ENCODE results near the gene PWP2. TPM values are rescaled to one million over a fixed set of nuclear protein-coding genes. Genes with fewer than 3 reads are reported as not detected.
A peak's percentile ranks its signal among the peaks of the same experiment; 100 is the strongest.

Gene PWP2
- total and polyA plus RNA-seq, 2 donors from 2014 or later = 0.84 to 8.1 TPM

GRCh38 chr21:44064852-44065403 lies 42.3 kb upstream of the PWP2 start:
- no peak overlapping the region for H3K27ac ChIP-seq (ENCODE audit: low read depth in 2 of 2, low read length in 2 of 2)
- TF ChIP-seq CTCF (IDR thresholded peaks at IDR 0.05; ENCODE audit: borderline replicate concordance, extremely low read depth, insufficient read depth) = no peak
- intact Hi-C loops (cut with DNase I) = no loop called here
- H3K9ac ChIP-seq (ENCODE audit: low read length in 3 of 3) = no peak overlapping the region
- FAIRE-seq (no peak), DNase-seq (no peak)
- no peak overlapping the region for H3K4me3 ChIP-seq (ENCODE audit: low read length in 3 of 3)
- no peaks in the 10 kb centered on the region for H3K9me3 ChIP-seq (ENCODE audit: control insufficient read depth in 2 of 3, insufficient read depth in 1 of 3, low read length in 3 of 3)
- no peaks in the 10 kb centered on the region for H3K27me3 ChIP-seq (ENCODE audit: control insufficient read depth, insufficient read depth, low read length)
- peaks cover 0 to 5% (median 0%) of the 10 kb centered on the region in 3 donors for H3K4me1 ChIP-seq (ENCODE audit: control insufficient read depth in 2 of 3, insufficient read depth in 2 of 3, low read depth in 1 of 3, low read length in 3 of 3)
- H3K36me3 ChIP-seq (ENCODE audit: control insufficient read depth in 2 of 3, insufficient read depth in 3 of 3, low read length in 3 of 3) = peaks cover 2 to 24% (median 17%) of the 10 kb centered on the region in 3 donors

GRCh38 chr21:44065428-44065827 lies 41.8 kb upstream of the PWP2 start:
- no peak for TF ChIP-seq CTCF (IDR thresholded peaks at IDR 0.05; ENCODE audit: borderline replicate concordance, extremely low read depth, insufficient read depth)
- DNase-seq (no peak), FAIRE-seq (no peak)
- Histone ChIP-seq H3K9ac (ENCODE audit: low read length in 3 of 3) (no peak overlapping the region), H3K27ac (ENCODE audit: low read depth in 2 of 2, low read length in 2 of 2) (peak overlapping the region in 1 of 2 donors; percentile 16), H3K27me3 (ENCODE audit: control insufficient read depth, insufficient read depth, low read length) (no peaks in the 10 kb centered on the region), H3K9me3 (ENCODE audit: control insufficient read depth in 2 of 3, insufficient read depth in 1 of 3, low read length in 3 of 3) (no peaks in the 10 kb centered on the region), H3K4me3 (ENCODE audit: low read length in 3 of 3) (no peak overlapping the region), H3K4me1 (ENCODE audit: control insufficient read depth in 2 of 3, insufficient read depth in 2 of 3, low read depth in 1 of 3, low read length in 3 of 3) (peaks cover 0 to 5% (median 0%) of the 10 kb centered on the region in 3 donors), H3K36me3 (ENCODE audit: control insufficient read depth in 2 of 3, insufficient read depth in 3 of 3, low read length in 3 of 3) (peaks cover 2 to 24% (median 17%) of the 10 kb centered on the region in 3 donors)
- intact Hi-C loops (cut with DNase I) = no loop called here

GRCh38 chr21:44066116-44066515 lies 41.1 kb upstream of the PWP2 start:
- H3K36me3 ChIP-seq (ENCODE audit: control insufficient read depth in 2 of 3, insufficient read depth in 3 of 3, low read length in 3 of 3) = peaks cover 2 to 24% (median 20%) of the 10 kb centered on the region in 3 donors
- no peak for FAIRE-seq

More at GRCh38 chr21:44066116-44066515, 41.1 kb upstream of the PWP2 start:
- Histone ChIP-seq H3K4me1 (ENCODE audit: control insufficient read depth in 2 of 3, insufficient read depth in 2 of 3, low read depth in 1 of 3, low read length in 3 of 3) (peaks cover 0 to 5% (median 0%) of the 10 kb centered on the region in 3 donors), H3K9ac (ENCODE audit: low read length in 3 of 3) (no peak overlapping the region), H3K9me3 (ENCODE audit: control insufficient read depth in 2 of 3, insufficient read depth in 1 of 3, low read length in 3 of 3) (no peaks in the 10 kb centered on the region), H3K4me3 (ENCODE audit: low read length in 3 of 3) (no peak overlapping the region), H3K27me3 (ENCODE audit: control insufficient read depth, insufficient read depth, low read length) (no peaks in the 10 kb centered on the region), H3K27ac (ENCODE audit: low read depth in 2 of 2, low read length in 2 of 2) (no peak overlapping the region)
- intact Hi-C loops (cut with DNase I) = no loop called here
- DNase-seq = no peak
- no peak for TF ChIP-seq CTCF (IDR thresholded peaks at IDR 0.05; ENCODE audit: borderline replicate concordance, extremely low read depth, insufficient read depth)

All from kidney (tissue), 14 donors.